Pancreas (tissue), 10 donors: Measurements from ENCODE around the gene GABBR1. TPM values are rescaled to one million over a fixed set of nuclear protein-coding genes. Genes with fewer than 3 reads are reported as not detected.
A peak's percentile ranks its signal among the peaks of the same experiment; 100 is the strongest.

Experiments
- ATAC-seq, 4 donors: fragments of 200-7000 bp; cut with Tn5 transposase; one replicate each; pipeline versions ENCODE4 v1.8.0 to v1.9.1; 2020; ENCODE audit warnings: mild to moderate bottlenecking in 4 of 4, moderate library complexity in 4 of 4
- DNase-seq, 6 donors: peaks; one replicate each; pipeline ENCODE4 v3.0.0-alpha.2; 2020
- FAIRE-seq: peaks from 2 replicates; lab custom pipeline; 2012; peaks lifted over from hg19 to GRCh38; lab: Jason Lieb, UNC
- H3K27ac ChIP-seq, 4 donors: fragments of 200-600 bp; sonication (generic); 1 replicate in 3 of 4; 2 replicates in 1 of 4; pipeline versions ENCODE4 v1.5.0 to v1.8.0; 2020
- H3K27me3 ChIP-seq, 4 donors: fragments of 200-600 bp; one replicate each; pipeline ENCODE4 v1.8.0; 2021
- H3K36me3 ChIP-seq, 3 donors: fragments of 200-600 bp; sonication (generic) in 1 of 3; one replicate each; pipeline versions ENCODE4 v1.5.0 to v1.8.0; 2020 to 2021
- H3K4me1 ChIP-seq, 3 donors: fragments of 200-600 bp; one replicate each; pipeline ENCODE4 v1.8.0; 2021
- H3K4me3 ChIP-seq, 4 donors: fragments of 200-600 bp; sonication (generic) in 2 of 4; one replicate each; pipeline versions ENCODE4 v1.5.0 to v1.8.0; 2020 to 2021
- H3K9me3 ChIP-seq, 4 donors: fragments of 200-600 bp; one replicate each; pipeline ENCODE4 v1.8.0; 2021
- CTCF ChIP-seq, 4 donors: fragments of 200-600 bp; sonication (generic) in 3 of 4; IDR thresholded peaks; one replicate each; pipeline versions ENCODE4 v1.5.0 to v1.8.0; 2021; ENCODE audit warnings: antibody characterized with exemption in 4 of 4
- WGBS, 2 donors: extraction: QIAGEN DNeasy Blood & Tissue Kit; methylation state at CpG; one replicate each; pipeline ENCODE4 v1.1.7; 2013; 5-methylcytosine and 5-hydroxymethylcytosine counted together
- intact Hi-C, 3 donors: fragments of 100-400 bp; cut with DNase I; formaldehyde crosslinking; loops; one replicate each; pipeline versions ENCODE4 v1.11.1 to v1.14.2; 2022
- polyA plus RNA-seq, 2 donors: library from polyadenylated mRNA; stranded (reverse); fragments of 200-250 nt; gene quantifications; one replicate each; pipeline ENCODE4 v1.2.3, GENCODE V29; 2013
- total RNA-seq, 6 donors: library from RNA; stranded (reverse); fragmentation: NEBNext Ultra II Directional in 4 of 6; extraction: Animal tissue kit (Norgen Biotek cat#: 25700) in 4 of 6; gene quantifications; one replicate each; pipeline versions ENCODE4 v1.2.1 to v1.2.4, GENCODE V29; 2021 to 2023
- donor health status: healthy with polysubstance abuse.
- donor health status: DM: no; HTN: no; CAD: no; lungs with moderate emphysema.
- donor health status: DM: no; HTN: no; CAD: no.
- donor health status: control.
- donor health status: control.
- donor health status: Bipolar disorder and iron deficiency.
- donor health status: DM: yes; HTN: yes; CAD: no.
- donor health status: DM: no; HTN: no; CAD: no.
- donor health status: DM: no; HTN: no; CAD: no.
- donor health status: DM: yes; HTN: yes; CAD: no.

Gene GABBR1
- total and polyA plus RNA-seq, 8 donors: 5.2 to 26.7 (median 8.7) TPM

- Histone ChIP-seq H3K27ac (no peak overlapping the region), H3K27me3 (no peaks in the 10 kb centered on the region), H3K4me3 (no peak overlapping the region), H3K9me3 (no peaks in the 10 kb centered on the region), H3K4me1 (no peaks in the 10 kb centered on the region), H3K36me3 (no peaks in the 10 kb centered on the region)
- FAIRE-seq: no peak
- no peak for TF ChIP-seq CTCF (IDR thresholded peaks at IDR 0.05)
- whole genome bisulfite sequencing, 2 donors: 49 to 58% methylated on average over 6 of the region's 6 CpGs
- no peak for ATAC-seq
- intact Hi-C loops: no loop called here
- no peak for DNase-seq
Observed at GRCh38 chr6:29655658-29656057, 22.7 kb upstream of the GABBR1 start.

GRCh38 chr6:29653452-29654038, 20.6 kb upstream of the GABBR1 start:
- intact Hi-C loops: no loop called here
- 11% methylated on average over 8 of the region's 8 CpGs for WGBS, 2 donors

GRCh38 chr6:29652198-29652584, 19.2 kb upstream of the GABBR1 start:
- H3K9me3 ChIP-seq: no peaks in the 10 kb centered on the region
- TF ChIP-seq CTCF (IDR thresholded peaks at IDR 0.05): no peak
- intact Hi-C loops: no loop called here
- H3K27me3 ChIP-seq: no peaks in the 10 kb centered on the region
- no peak for DNase-seq
- no peak for ATAC-seq
- no peak overlapping the region for H3K27ac ChIP-seq
- 81 to 82% methylated on average over 10 of the region's 10 CpGs for WGBS, 2 donors
- no peak overlapping the region for H3K4me3 ChIP-seq
- peaks cover 0 to 4% (median 0%) of the 10 kb centered on the region in 3 donors for H3K4me1 ChIP-seq
- no peak for FAIRE-seq
- H3K36me3 ChIP-seq: no peaks in the 10 kb centered on the region

More at GRCh38 chr6:29653452-29654038, 20.6 kb upstream of the GABBR1 start:
- H3K36me3 ChIP-seq: no peaks in the 10 kb centered on the region
- TF ChIP-seq CTCF (IDR thresholded peaks at IDR 0.05): peak; percentile 65 to 80 (median 76)
- H3K4me1 ChIP-seq: peaks cover 0 to 4% (median 0%) of the 10 kb centered on the region in 3 donors
- no peaks in the 10 kb centered on the region for H3K27me3 ChIP-seq
- H3K4me3 ChIP-seq: no peak overlapping the region
- H3K9me3 ChIP-seq: no peaks in the 10 kb centered on the region
- peak in 3 of 6 donors; percentile 28 to 37 (median 35) for DNase-seq
- H3K27ac ChIP-seq: no peak overlapping the region
- peak in 1 of 4 donors; percentile 14 for ATAC-seq
- FAIRE-seq: no peak

- WGBS, 2 donors: 63 to 64% methylated on average over 8 of the region's 8 CpGs
- no peak overlapping the region for H3K4me3 ChIP-seq
- no peaks in the 10 kb centered on the region for H3K36me3 ChIP-seq
- DNase-seq (no peak), FAIRE-seq (no peak), ATAC-seq (peak in 1 of 4 donors; percentile 9)
- intact Hi-C loops: no loop called here
- peaks cover 0 to 4% (median 0%) of the 10 kb centered on the region in 3 donors for H3K4me1 ChIP-seq
- no peaks in the 10 kb centered on the region for H3K27me3 ChIP-seq
- no peaks in the 10 kb centered on the region for H3K9me3 ChIP-seq
- TF ChIP-seq CTCF (IDR thresholded peaks at IDR 0.05): peak; percentile 28 to 44 (median 35)
- no peak overlapping the region for H3K27ac ChIP-seq
Observed at GRCh38 chr6:29651413-29652197, 18.6 kb upstream of the GABBR1 start.
